IMR-90 (cell line): ENCODE data around the gene SMARCC2. TPM values are rescaled to one million over a fixed set of nuclear protein-coding genes. Genes with fewer than 3 reads are reported as not detected.

Experiments
- ATAC-seq: fragments of 200-7000 bp; cut with Tn5 transposase; 2 replicates; pipeline ENCODE4 v1.9.1; 2020; ENCODE audit warnings: low read depth, mild to moderate bottlenecking, moderate library complexity
- BruUV-seq: library from RNA; stranded (reverse); fragments of 400-500 nt; replicated peaks from 2 replicates; lab custom pipeline; 2021; lab: Mats Ljungman, UMichigan
- CTCF ChIA-PET: fragments of 300-600 bp; formaldehyde crosslinking; extraction: SDS; loops from one replicate; lab custom pipeline; 2021; ENCODE audit warnings: antibody characterized with exemption; lab: Yijun Ruan, JAX
- POLR2A ChIA-PET: fragments of 300-600 bp; sonication (Branson Sonifier 250); formaldehyde crosslinking; loops from one replicate; lab custom pipeline; 2022; ENCODE audit warnings: antibody characterized with exemption; ENCODE audit not compliant: unreplicated experiment; lab: Charles Lee
- DNase-seq: peaks from one replicate; pipeline ENCODE4 v3.0.0; 2013
- H2AFZ ChIP-seq: replicated peaks from 2 replicates; pipeline ENCODE3; 2013; ENCODE audit warnings: low read length, mild to moderate bottlenecking; ENCODE audit not compliant: poor library complexity
- H2AK5ac ChIP-seq: 2 replicates; pipeline ENCODE4 v1.6.1; 2013; ENCODE audit warnings: low read depth, low read length, inconsistent platforms
- H2AK9ac ChIP-seq: replicated peaks from 2 replicates; pipeline ENCODE3; 2013; ENCODE audit warnings: mild to moderate bottlenecking, low read depth, low read length, moderate library complexity; ENCODE audit not compliant: poor library complexity
- H2BK120ac ChIP-seq: 2 replicates; pipeline ENCODE4 v1.6.1; 2013; ENCODE audit warnings: low read depth, low read length, inconsistent platforms
- H2BK15ac ChIP-seq: 3 replicates; pipeline ENCODE4 v1.6.1; 2013; ENCODE audit warnings: low read depth, low read length, inconsistent platforms
- H2BK20ac ChIP-seq: 2 replicates; pipeline ENCODE4 v1.6.1; 2013; ENCODE audit warnings: low read depth, mild to moderate bottlenecking, inconsistent platforms, low read length, moderate library complexity
- H2BK5ac ChIP-seq: 2 replicates; pipeline ENCODE4 v1.6.1; 2013; ENCODE audit warnings: mild to moderate bottlenecking, low read depth, low read length, inconsistent platforms; ENCODE audit not compliant: poor library complexity, severe bottlenecking
- H3K14ac ChIP-seq: replicated peaks from 2 replicates; pipeline ENCODE4 v1.6.1; 2013; ENCODE audit warnings: low read depth, low read length, inconsistent platforms
- H3K18ac ChIP-seq: 2 replicates; pipeline ENCODE4 v1.6.1; 2013; ENCODE audit warnings: low read depth, low read length, control low read depth
- H3K23ac ChIP-seq: 2 replicates; pipeline ENCODE4 v1.6.1; 2013; ENCODE audit warnings: low read depth, low read length, inconsistent platforms
- H3K27ac ChIP-seq: 2 replicates; pipeline ENCODE4 v1.5.1; 2013; ENCODE audit warnings: mild to moderate bottlenecking, control low read depth, low read length; ENCODE audit not compliant: insufficient read depth
- H3K27me3 ChIP-seq: 2 replicates; pipeline ENCODE4 v1.6.1; 2013; ENCODE audit warnings: low read length; ENCODE audit not compliant: control insufficient read depth, insufficient read depth
- H3K36me3 ChIP-seq: 2 replicates; pipeline ENCODE4 v1.6.1; 2013; ENCODE audit warnings: low read length, mixed read lengths; ENCODE audit not compliant: control insufficient read depth, insufficient read depth
- H3K4ac ChIP-seq: 2 replicates; pipeline ENCODE4 v1.6.1; 2013; ENCODE audit warnings: low read depth, low read length, inconsistent platforms
- H3K4me1 ChIP-seq: 2 replicates; pipeline ENCODE4 v1.6.1; 2013; ENCODE audit warnings: low read length, mixed read lengths; ENCODE audit not compliant: control insufficient read depth, insufficient read depth
- H3K4me2 ChIP-seq: 2 replicates; pipeline ENCODE4 v1.6.1; 2013; ENCODE audit warnings: low read depth, mild to moderate bottlenecking, control low read depth, low read length, moderate library complexity
- H3K4me3 ChIP-seq: 2 replicates; pipeline ENCODE4 v1.5.1; 2013; ENCODE audit warnings: low read depth, mild to moderate bottlenecking, control low read depth, low read length, moderate library complexity; ENCODE audit not compliant: insufficient read depth
- H3K56ac ChIP-seq: 2 replicates; pipeline ENCODE4 v1.6.1; 2013; ENCODE audit warnings: low read length, inconsistent platforms; ENCODE audit not compliant: insufficient read depth; ENCODE audit errors: extremely low read depth
- H3K79me1 ChIP-seq, 2 experiments: 2 replicates each; pipeline ENCODE4 v1.6.1; 2013; ENCODE audit warnings: low read length in 2 of 2, inconsistent platforms in 1 of 2, low read depth in 1 of 2
- H3K9ac ChIP-seq: 2 replicates; pipeline ENCODE4 v1.6.1; 2013; ENCODE audit warnings: low read depth, low read length, control low read depth
- H3K9me1 ChIP-seq: 2 replicates; pipeline ENCODE4 v1.6.1; 2013; ENCODE audit warnings: low read length, inconsistent platforms; ENCODE audit not compliant: insufficient read depth
- H3K9me3 ChIP-seq: 2 replicates; pipeline ENCODE4 v1.6.1; 2013; ENCODE audit warnings: low read length; ENCODE audit not compliant: control insufficient read depth, insufficient read depth
- H4K20me1 ChIP-seq: 2 replicates; pipeline ENCODE4 v1.6.1; 2013; ENCODE audit warnings: low read length, inconsistent platforms; ENCODE audit not compliant: insufficient read depth
- H4K5ac ChIP-seq: 2 replicates; pipeline ENCODE4 v1.6.1; 2013; ENCODE audit warnings: mild to moderate bottlenecking, low read depth, low read length, control low read depth
- H4K8ac ChIP-seq, 2 experiments: 2 replicates each; pipeline ENCODE4 v1.6.1; 2013; ENCODE audit warnings: low read depth in 2 of 2, low read length in 2 of 2, control low read depth in 1 of 2, inconsistent platforms in 1 of 2
- H4K91ac ChIP-seq: 2 replicates; pipeline ENCODE4 v1.6.1; 2013; ENCODE audit warnings: low read depth, low read length, inconsistent platforms; ENCODE audit not compliant: insufficient read depth
- POLR2A ChIP-seq: IDR thresholded peaks from 2 replicates; pipeline ENCODE4 v1.6.1; 2012; ENCODE audit warnings: mild to moderate bottlenecking, low read depth, low read length
- RAD21 ChIP-seq: IDR thresholded peaks from 2 replicates; pipeline ENCODE4 v1.6.1; 2012; ENCODE audit warnings: low read length, improper control_type of control experiment
- WGBS, 2 experiments: methylation state at CpG; one replicate each; pipeline versions ENCODE4 v1.1.5 to v1.1.7; 2013; ENCODE audit warnings: missing lambda C conversion rate in 2 of 2; ENCODE audit not compliant: insufficient read length in 1 of 2; ENCODE audit errors: extremely low coverage in 2 of 2; 5-methylcytosine and 5-hydroxymethylcytosine counted together
- dilution Hi-C: fragments of 300-500 bp; cut with HindIII; formaldehyde crosslinking; loops from one replicate; pipeline ENCODE4 v1.14.3; 2018; ENCODE audit warnings: low sequenced_read_pairs; ENCODE audit not compliant: unreplicated experiment
- in situ Hi-C: fragments of 300-500 bp; cut with MboI; formaldehyde crosslinking; loops from 3 replicates; pipeline ENCODE4 v1.14.3; 2019; ENCODE audit warnings: low sequenced_read_pairs, inconsistent platforms, mixed read lengths
- intact Hi-C: fragments of 100-400 bp; cut with micrococcal nuclease; formaldehyde crosslinking; loops from 2 replicates; pipeline ENCODE4 v1.10.0; 2022
- polyA plus RNA-seq, 3 experiments: library from polyadenylated mRNA; depleted of rRNA; stranded (reverse); fragments of >200 nt; gene quantifications; 2 replicates each; pipeline ENCODE4 v1.2.3, GENCODE V29; 2012; ENCODE audit warnings: low replicate concordance in 1 of 3
- total RNA-seq: library from RNA; depleted of rRNA; stranded (reverse); fragments of >200 nt; gene quantifications from 2 replicates; pipeline ENCODE4 v1.2.3, GENCODE V29; 2012

The SMARCC2 gene
- total and polyA plus RNA-seq, 2 of the 4 experiments (the other 2 are of a cell fraction), result 42.3 to 43.8 TPM

- peak overlapping the region; percentile 87 for H2AK5ac ChIP-seq
- peak overlapping the region; percentile 7; the same call in 1 of the 2 replicates for H4K91ac ChIP-seq
- 100% methylated on average over 1 of the region's 5 CpGs; no CpG with 5 or more reads in 1 of the 2 experiments for WGBS, 2 experiments
- peaks cover 13% of the 10 kb centered on the region for H3K4me1 ChIP-seq
- peak overlapping the region; percentile 93; the same call in 1 of the 2 replicates for H3K4ac ChIP-seq
- peaks cover 4% of the 10 kb centered on the region; the same call in 1 of the 2 replicates for H4K20me1 ChIP-seq
- ChIA-PET CTCF (interaction anchor here (1.0 kb wide), 1 partner anchor 36 kb away, joined by 3 read pairs; the partner anchor contains the start of gene SMARCC2), POLR2A (no interaction called here)
- no peak overlapping the region for H3K18ac ChIP-seq
- peaks cover 14% of the 10 kb centered on the region for H3K9me1 ChIP-seq
- DNase-seq (no peak), ATAC-seq (no peak)
- peak overlapping the region; percentile 100 for H2AK9ac ChIP-seq
- no peak overlapping the region for H4K8ac ChIP-seq
- no peak overlapping the region for H2AFZ ChIP-seq
- H3K36me3 ChIP-seq, result peaks cover 7% of the 10 kb centered on the region
- 0 out of 2 replicates have a peak overlapping the region, but pooled peaks have one; percentile 30 for H2BK20ac ChIP-seq
- 0 out of 2 replicates have a peak overlapping the region, but pooled peaks have one; percentile 98 for H3K14ac ChIP-seq
- H2BK5ac ChIP-seq, result no peak overlapping the region
- BruUV-seq, result no TSS peak
- peak overlapping the region; percentile 92 for H3K23ac ChIP-seq
- TF ChIP-seq POLR2A (no peak), RAD21 (no peak)
- peak overlapping the region; percentile 92 for H3K9ac ChIP-seq
- H3K79me1 ChIP-seq, result peaks cover 22 to 55% of the 10 kb centered on the region in 2 experiments
- H3K27me3 ChIP-seq, result no peaks in the 10 kb centered on the region
- H3K27ac ChIP-seq, result no peak overlapping the region
- 0 out of 2 replicates have a peak overlapping the region, but pooled peaks have one; percentile 33 for H2BK120ac ChIP-seq
- H3K56ac ChIP-seq, result no peak overlapping the region
- H3K4me2 ChIP-seq, result no peak overlapping the region; the same call in 1 of the 2 replicates
- intact Hi-C loops, result no loop called here
- H2BK15ac ChIP-seq, result no peak overlapping the region
- dilution Hi-C loops, result no loop called here
- no peaks in the 10 kb centered on the region for H3K9me3 ChIP-seq
- in situ Hi-C loops, result no loop called here
- H4K5ac ChIP-seq, result no peak overlapping the region
- H3K4me3 ChIP-seq, result no peak overlapping the region
Measured at GRCh38 chr12:56153678-56154065, 35.6 kb downstream of the SMARCC2 start.
